Cardiac septum (tissue), 1 donor: Measurements from ENCODE around the gene FBXO44. TPM values are rescaled to one million over a fixed set of nuclear protein-coding genes. Genes with fewer than 3 reads are reported as not detected.
"Not testable (repeated sequence)": the region's sequence is repeated elsewhere in the genome, so short reads cannot be mapped to it uniquely, and the experiment has no call there.

ENCODE experiments used
- DNase-seq: peaks from one replicate; pipeline ENCODE4 v3.0.0-alpha.2; 2020; ENCODE audit warnings: low spot score
- intact Hi-C: fragments of 100-400 bp; cut with DNase I; formaldehyde crosslinking; loops from one replicate; pipeline ENCODE4 v1.14.0; 2022
- long read RNA-seq: library from polyadenylated mRNA; unstranded; transcript quantifications from one replicate; pipeline ENCODE4 v2.0.0, GENCODE V29; 2021
- total RNA-seq: library from RNA; stranded (reverse); fragmentation: NEBNext Ultra II Directional; extraction: Animal tissue kit (Norgen Biotek cat#: 25700); gene quantifications from one replicate; pipeline ENCODE4 v1.2.1, GENCODE V29; 2021
- donor health status: DM: no; HTN: no; CAD: no.

The FBXO44 gene, protein sequence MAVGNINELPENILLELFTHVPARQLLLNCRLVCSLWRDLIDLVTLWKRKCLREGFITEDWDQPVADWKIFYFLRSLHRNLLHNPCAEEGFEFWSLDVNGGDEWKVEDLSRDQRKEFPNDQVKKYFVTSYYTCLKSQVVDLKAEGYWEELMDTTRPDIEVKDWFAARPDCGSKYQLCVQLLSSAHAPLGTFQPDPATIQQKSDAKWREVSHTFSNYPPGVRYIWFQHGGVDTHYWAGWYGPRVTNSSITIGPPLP
- 19.8 TPM for total RNA-seq
- long read RNA-seq, transcript FBXO44-202 (6 exons, 2,903 nt): minor isoform, 5 of 46 reads
- long read RNA-seq, transcript FBXO44-204 (5 exons, 1,734 nt): major isoform, 26 of 46 reads
- long read RNA-seq, partial matches to known transcripts: 2 of 46 reads
- long read RNA-seq, other reads (novel, unspliced or antisense): 9 of 46 reads

DNA sequence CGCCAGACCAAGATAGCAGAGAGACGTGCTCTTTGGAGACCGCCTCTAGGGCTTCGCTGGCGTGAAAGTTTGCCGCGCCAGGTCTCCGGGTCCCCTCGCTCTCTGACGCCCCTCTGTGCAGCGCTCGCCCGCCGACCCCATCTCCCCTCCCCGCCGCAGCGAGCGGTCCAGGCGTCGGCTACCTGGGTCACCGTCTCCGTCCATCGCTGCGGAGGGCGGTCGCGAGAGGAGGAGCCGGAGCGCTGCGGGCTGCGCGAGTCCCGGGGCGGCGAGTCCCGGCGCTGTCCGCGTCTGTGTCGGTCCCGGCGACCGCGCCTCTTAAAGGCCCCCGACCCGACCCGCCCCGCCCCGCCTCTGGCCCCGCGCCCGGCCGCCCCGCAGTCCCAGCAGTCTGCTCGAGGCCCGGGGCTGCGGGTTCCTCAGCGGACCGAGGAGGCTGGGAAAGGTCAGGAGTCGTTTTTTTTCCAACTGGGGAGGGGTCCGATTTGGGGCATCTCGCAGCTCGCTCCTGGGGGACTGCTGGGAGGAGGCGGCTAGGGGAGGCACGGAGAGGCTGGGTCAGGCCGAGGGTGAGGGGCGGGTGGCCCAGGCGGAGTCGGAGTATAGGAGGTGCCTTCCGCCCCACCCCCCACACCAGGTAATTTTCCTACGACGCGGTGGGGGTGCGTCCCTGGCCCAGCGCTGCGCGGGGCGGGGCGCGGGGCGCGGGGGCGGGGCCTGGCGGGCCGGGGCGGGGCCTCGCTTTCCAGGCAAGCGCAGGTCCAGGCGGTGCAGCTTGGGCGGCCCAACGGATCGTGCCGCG, at the start of gene FBXO44, which contains the start of gene FBXO2:
Gene FBXO44 (plus strand): TSS at position 741 of the 802 bp plus-strand sequence. CDS start 959 bp downstream, outside the sequence.
Gene FBXO2 (minus strand): TSS at position 293 of the 802 bp plus-strand sequence. CDS start 89 bp downstream, at position 204.
- intact Hi-C loops: no loop called here
- no peak for DNase-seq

DNA sequence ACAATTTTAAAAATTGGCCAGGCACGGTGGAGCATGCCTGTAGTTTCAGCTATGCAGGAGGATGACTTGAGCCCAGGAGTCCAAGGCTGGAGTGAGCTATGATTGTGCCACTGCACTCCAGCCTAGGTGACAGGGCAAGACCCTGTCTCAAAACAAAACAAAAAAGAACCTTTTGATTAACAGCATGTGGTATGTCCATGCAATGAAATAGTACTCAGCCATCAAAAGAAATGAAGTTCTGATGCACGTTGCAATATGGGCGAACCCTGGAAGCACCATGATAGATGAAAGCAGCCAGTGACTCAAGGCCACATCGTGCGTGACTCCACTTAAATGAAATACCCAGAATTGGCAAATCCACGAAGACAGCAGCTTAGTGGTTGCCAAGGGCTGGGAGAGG, 47.9 kb upstream of the FBXO44 start:
- DNase-seq: no peak
- intact Hi-C loops: no loop called here

DNA sequence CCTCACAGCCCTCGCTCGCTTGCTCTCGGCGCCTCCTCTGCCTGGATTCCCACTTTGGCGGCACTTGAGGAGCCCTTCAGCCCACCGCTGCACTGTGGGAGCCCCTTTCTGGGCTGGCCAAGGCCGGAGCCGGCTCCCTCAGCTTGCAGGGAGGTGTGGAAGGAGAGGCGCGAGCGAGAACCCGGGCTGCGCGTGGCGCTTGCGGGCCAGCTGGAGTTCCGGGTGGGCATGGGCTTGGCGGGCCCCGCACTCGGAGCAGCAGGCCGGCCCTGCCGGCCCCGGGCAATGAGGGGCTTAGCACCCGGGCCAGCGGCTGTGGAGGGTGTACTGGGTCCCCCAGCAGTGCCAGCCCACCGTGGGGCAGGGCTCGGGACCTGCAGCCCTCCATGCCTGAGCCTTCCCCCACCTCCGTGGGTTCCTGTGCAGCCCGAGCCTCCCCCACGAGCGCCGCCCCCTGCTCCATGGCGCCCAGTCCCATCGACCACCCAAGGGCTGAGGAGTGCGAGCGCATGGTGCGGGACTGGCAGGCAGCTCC, 46.0 kb upstream of the FBXO44 start:
- DNase-seq, intact Hi-C loops: not testable (repeated sequence)

DNA sequence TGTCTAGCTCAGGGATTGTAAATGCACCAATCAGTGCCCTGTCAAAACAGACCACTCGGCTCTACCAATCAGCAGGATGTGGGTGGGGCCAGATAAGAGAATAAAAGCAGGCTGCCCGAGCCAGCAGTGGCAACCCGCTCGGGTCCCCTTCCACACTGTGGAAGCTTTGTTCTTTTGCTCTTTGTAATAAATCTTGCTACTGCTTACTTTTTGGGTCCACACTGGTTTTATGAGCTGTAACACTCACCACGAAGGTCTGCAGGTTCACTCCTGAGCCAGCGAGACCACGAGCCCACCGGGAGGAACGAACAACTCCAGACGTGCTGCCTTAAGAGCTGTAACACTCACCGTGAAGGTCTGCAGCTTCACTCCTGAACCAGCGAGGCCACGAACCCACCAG, 45.3 kb upstream of the FBXO44 start:
- DNase-seq, intact Hi-C loops: not testable (repeated sequence)

DNA sequence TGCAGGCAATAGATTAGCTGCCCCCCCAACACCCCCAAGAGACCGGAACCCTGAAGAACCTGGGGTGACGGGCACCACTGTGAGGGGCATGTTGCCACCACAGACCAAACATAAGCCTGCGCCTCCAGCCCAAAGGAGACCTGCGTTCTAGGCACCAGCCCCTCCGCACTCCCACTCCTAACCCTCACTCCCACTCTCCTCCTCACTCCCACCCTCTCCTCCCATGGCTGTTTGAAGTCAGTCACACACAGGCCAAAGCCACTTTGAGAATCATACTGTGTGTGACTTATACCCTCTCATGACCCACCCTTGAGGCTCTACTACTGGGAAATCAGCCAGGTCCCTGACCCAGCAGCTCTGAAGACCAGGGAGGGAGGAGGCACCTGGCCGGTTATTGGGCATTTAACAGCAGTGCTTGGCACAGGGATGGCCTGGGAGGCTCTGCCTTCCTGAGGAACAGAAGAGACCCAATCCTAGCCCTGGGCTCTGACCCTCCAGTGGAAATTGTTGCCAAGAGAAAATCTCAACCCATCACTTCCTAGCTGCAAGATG, 44.0 kb upstream of the FBXO44 start:
- intact Hi-C loops: no loop called here
- no peak for DNase-seq

DNA sequence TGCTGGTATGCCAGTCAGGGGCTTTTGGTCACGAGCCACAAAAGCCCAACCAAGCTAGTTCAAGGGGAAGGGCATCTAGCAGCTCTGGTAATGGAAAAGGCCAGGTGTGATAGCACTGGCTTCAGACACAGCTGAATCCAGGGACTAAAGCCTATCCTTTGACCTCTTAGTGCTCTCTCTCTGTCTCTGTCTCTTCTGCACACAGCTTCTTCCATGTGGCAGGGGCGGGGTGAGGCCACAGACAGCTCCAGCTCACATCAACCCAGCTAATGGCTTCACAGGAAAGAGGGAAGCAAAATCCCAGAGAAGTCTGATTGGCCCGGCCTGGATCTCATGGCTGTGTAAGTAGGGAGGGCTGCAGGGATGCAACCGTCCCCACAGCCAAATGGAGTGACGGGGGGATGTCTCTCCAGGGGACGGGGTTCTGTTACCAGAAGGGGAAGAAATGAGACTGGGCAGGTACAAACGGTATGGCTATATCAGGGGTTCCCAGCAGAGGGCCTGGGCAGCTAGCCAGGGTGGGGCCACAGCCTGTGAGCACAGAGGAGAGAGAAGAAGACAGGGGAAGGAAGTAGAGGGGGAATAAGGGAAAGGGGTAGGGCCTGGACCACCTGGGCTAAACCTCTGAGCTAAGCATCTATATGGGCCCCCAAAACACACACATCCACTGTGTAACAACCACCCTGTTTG, 42.9 kb upstream of the FBXO44 start:
- intact Hi-C loops: no loop called here
- DNase-seq: no peak

DNA sequence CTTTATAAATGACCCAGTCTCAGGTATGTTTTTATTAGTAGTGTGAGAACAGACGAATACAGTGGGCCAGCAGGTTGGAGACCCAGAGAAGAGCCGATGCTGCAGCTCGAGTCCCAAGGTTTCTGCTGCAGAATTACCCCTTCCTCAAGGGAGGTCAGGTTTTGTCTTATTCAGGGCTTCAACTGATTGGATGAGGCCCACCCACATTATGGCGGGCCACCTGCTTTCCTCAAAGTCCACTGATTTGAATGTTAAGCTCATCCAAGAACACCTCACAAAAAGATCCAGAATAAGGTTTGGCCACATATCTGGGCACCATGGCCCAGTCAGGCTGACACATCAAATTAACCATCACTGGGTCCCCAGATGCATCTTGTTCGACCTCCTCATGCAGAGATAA, 41.3 kb upstream of the FBXO44 start:
- intact Hi-C loops: no loop called here
- DNase-seq: no peak

DNA sequence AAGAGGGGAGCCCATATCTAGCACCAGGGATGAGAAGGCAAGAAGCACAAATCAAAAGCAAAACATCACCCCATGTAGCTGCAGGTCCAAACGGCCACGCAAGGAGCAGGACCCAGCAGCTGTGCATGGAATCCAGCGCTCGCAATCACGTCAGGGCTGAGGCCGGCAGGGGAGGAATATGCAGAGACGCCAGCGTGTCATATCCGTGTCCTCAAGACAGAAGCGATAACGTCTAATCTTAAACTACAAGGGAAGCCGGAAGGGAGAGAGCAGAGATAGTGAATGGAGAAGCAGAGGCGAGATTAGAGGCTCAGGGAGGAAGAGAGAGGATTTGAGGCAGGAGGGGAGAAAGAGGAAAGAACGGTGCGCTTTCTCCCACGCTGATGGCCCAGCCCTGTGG, 39.6 kb upstream of the FBXO44 start:
- intact Hi-C loops: no loop called here
- no peak for DNase-seq

DNA sequence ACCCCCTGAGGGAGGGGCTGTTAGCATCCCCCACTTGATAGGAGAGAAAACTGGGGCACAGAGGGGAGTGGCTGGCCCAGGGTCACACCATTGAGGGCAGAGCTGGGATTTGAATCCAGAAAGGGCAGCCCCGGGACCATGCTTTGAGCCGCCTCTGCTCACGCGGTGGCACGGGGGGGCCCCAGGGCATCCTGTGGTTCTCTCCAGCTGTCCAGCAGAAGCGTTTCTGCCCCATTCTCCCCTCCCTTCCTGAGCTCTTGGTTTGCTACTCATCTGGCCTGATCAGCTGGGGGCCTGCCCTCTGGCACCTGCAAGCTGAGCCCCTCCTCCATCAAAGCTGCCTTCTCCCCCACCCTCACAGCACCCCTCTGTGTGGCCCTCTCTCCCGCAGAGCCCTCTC, 37.9 kb upstream of the FBXO44 start:
- DNase-seq: no peak
- intact Hi-C loops: no loop called here

DNA sequence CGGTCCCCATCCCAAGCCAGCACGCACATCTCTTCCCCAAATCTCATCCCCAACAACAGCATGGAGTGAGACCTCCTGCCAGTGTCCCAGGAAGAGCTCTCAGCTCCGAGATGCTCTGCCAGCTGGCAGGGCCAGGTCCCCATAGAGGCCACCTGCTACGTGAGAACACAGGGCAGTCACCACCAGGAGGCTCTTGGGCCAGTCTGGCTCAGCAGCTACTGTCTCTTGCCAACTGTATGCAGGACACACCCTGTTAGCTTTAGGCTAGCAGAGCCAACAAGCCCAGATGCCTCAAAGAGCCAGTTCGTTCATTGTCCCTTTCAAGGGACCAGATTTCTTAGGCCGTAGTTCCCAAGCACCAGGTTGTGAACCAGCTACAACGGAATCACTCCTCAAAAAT, 37.4 kb upstream of the FBXO44 start:
- intact Hi-C loops: no loop called here
- no peak for DNase-seq

DNA sequence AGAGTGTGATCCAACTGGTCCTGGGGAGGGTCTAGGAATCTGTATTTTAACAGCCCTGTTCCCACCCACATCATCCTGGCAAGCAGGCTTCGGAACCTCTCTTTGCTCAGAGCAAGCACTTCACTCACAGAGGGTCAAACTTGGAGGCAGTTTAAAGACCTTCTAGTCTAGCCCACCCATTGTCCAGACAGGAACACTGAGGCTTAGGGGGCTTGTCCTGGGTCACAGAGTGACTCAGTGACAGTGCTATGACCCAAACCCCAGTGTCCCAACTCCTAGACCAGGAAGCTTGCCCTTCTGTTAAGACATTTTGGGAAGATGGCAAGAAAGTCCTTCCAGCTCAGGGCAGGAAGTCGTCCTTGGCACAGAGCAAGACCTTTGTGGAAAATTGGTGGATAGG, 36.9 kb upstream of the FBXO44 start:
- DNase-seq: no peak
- intact Hi-C loops: no loop called here

DNA sequence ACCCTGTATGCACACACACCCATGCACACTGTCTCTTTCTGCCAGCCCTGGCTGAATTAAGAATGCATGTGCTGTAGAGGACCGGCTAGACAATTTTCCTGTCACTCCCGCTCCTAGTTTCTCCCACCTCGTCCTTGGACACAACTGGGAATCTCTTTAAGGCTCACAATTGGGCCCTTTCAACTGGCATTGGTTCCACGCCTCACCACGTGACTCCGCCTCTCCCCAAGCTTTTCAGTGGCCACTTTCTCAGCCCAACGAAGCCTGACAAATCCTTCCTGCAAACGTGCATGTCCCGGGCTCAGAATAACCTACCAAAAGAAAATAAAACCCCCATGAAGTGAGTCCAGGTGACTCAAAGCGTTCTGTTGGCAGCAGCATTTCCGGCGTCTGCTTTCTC, 34.3 kb upstream of the FBXO44 start:
- DNase-seq: no peak
- intact Hi-C loops: no loop called here

DNA sequence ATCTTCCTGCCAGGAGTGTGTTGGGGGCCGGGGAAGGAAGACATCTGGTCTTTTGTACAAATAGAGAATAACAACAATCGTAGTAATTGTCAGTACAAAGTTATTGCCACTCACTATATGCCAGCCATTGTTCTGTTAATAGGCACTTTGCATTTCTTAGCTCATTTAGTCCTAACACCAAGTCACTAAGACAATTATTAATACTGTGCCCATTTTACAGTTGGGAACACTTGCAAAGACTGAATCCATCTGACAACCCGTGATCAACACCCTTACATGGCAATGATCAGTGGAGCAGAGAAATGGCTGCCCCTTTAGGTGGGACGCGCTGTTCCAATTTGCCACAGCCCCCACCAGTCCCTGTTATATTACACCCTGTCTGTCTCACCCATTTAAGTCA, 33.8 kb upstream of the FBXO44 start:
- intact Hi-C loops: no loop called here
- DNase-seq: no peak

DNA sequence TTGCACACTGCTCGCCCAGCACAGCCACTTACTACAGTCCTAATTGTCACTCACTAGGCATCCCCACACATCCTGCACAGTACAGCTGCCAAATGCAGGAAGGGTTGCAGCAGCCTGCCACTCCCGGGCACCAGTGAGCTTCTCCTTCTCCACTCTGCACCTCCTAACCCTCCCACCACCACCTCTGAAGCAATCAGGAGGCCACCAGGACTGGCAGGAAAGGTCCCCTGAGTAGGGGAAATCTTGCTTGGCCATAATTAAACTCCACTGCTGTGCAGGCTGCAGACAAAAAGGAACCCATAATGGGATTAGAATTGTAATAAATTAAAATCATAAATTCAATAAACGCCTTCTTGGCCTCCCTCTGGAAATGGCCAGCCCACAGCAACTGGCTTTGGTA, 32.3 kb upstream of the FBXO44 start:
- intact Hi-C loops: no loop called here
- DNase-seq: no peak

DNA sequence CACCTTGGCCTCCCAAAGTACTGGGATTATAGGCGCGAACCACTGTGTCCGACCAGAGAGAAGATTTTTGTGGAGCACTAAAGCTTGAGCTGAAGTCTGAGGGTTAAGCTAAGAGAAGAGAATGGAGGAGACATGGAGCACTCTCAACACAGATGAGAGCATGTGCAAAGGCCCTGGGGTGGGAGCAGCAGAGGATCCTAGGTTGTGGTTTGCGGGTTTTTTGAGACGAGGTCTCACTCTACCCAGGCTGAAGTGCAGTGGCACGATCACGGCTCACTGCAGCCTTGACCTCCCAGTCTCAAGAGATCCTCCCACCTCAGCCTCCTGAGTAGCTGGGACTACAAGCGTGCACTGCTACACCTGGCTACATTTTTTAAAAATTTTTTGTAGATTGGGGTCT, 31.0 kb upstream of the FBXO44 start:
- no peak for DNase-seq
- intact Hi-C loops: no loop called here

DNA sequence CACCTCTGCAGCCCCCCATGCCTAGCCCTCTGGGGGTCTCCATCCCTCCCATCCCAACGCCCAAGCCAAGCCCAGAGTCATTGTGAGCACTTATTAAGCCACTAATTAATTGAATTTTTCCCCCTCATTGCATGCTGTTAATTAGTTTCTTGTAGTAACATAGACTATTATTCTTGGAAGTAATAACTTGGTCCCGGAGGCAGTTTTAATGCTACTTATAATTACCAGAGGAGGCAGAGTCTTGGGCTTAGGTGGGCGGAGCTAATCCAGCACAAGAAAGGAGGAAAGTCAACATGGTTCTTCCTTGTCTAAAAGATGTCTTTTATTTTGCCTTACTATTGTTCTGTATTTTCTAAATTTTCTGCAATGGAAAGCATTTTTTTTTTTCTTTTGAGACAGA, 28.1 kb upstream of the FBXO44 start:
- DNase-seq: no peak
- intact Hi-C loops: no loop called here

DNA sequence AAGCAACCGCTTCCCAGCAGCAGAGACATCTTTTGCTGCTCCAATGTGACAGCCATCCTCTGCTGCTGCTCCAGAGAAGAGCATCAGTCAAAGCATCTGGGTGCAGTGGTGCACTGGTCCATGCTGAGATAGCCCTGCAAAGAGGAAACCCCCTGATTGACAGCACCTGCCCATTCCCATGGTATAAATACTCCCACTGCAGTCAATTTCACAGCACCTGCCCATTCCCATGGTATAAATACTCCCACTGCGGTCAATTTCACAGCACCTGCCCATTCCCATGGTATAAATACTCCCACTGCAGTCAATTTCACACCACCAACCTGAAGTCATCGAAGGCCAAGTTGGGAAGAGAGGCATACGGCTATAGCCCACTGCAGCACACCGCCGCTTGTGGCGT, 25.9 kb upstream of the FBXO44 start:
- no peak for DNase-seq
- intact Hi-C loops: no loop called here

DNA sequence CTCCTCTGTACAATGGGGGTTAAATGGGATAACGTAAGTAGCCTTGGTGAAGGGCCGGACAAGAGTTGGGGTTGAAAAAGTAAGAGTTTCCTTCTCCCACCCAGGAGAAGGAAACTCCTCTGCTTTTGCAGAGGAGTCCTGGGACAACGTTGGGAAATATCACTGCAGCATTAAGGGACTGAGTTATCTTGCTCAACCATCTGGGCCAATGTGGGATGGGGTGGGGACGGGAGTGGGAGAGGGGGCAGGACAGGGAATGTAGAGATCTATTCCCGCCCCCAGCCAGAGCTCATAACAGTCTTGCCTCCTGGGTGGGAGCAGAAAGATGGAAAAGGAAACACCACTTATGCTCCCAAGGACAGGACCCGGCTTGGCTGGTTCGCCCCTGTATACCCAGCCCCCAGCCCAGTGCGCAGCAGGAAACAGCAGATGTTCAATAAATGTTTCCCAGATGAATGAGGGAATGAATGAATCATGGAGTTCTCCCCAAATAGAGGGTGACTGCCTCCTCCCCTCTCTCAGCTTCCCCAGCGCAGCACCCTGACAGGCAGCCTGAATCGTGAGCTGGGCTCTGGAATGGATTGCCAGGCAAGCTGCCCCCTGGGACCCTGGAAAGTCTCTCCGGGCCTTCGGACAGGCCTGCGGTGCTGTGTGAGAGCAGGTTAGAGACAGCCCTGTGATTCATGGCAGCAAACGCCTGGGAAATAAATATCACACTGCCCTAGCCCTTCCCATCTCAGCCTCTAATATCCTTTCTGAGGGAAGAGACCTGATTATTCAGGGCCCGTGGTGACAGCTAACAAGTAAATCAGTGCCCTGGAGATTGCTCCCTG, 25.3 kb upstream of the FBXO44 start:
- intact Hi-C loops: no loop called here

More for the DNA sequence above, 25.3 kb upstream of the FBXO44 start:
- no peak for DNase-seq
